GM18867 (cell line): ENCODE measurements around the gene SSBP4.
"Not testable (repeated sequence)": the region's sequence is repeated elsewhere in the genome, so short reads cannot be mapped to it uniquely, and the experiment has no call there.

ENCODE experiments used
- ATAC-seq: cut with Tn5 transposase; IDR thresholded peaks from one replicate; pipeline ENCODE4 v1.9.1; 2021; ENCODE audit warnings: mild to moderate bottlenecking, moderate library complexity; ENCODE audit not compliant: unreplicated experiment

Gene SSBP4

GRCh38 chr19:18392926-18393325 is 26.3 kb upstream of the SSBP4 start:
- no peak for ATAC-seq

GRCh38 chr19:18393836-18394235 is 25.4 kb upstream of the SSBP4 start:
- ATAC-seq, result no peak

GRCh38 chr19:18396471-18397241 is 22.5 kb upstream of the SSBP4 start:
- no peak for ATAC-seq

- peak; percentile 53 for ATAC-seq
Measured at GRCh38 chr19:18397242-18398202, 21.7 kb upstream of the SSBP4 start, which contains the start of gene LRRC25. Gene LRRC25, minus strand, starts transcription at chr19:18397622. Its CDS starts 659 bp downstream, at chr19:18396963.

- no peak for ATAC-seq
Measured at GRCh38 chr19:18399008-18399407, 20.2 kb upstream of the SSBP4 start.

GRCh38 chr19:18401580-18402112 is 17.6 kb upstream of the SSBP4 start:
- no peak for ATAC-seq

- not testable (repeated sequence) for ATAC-seq
Measured at GRCh38 chr19:18402455-18403248, 16.5 kb upstream of the SSBP4 start.

- not testable (repeated sequence) for ATAC-seq
Measured at GRCh38 chr19:18405754-18406153, 13.4 kb upstream of the SSBP4 start.

- ATAC-seq, result no peak
Measured at GRCh38 chr19:18406749-18407148, 12.4 kb upstream of the SSBP4 start.

GRCh38 chr19:18408053-18408476 is 11.1 kb upstream of the SSBP4 start:
- ATAC-seq, result peak; percentile 65

GRCh38 chr19:18412610-18413239 is 6.5 kb upstream of the SSBP4 start:
- ATAC-seq, result no peak

GRCh38 chr19:18414504-18415177 is 4.6 kb upstream of the SSBP4 start:
- ATAC-seq, result no peak

- ATAC-seq, result no peak
Measured at GRCh38 chr19:18415178-18415867, 3.9 kb upstream of the SSBP4 start.

- no peak for ATAC-seq
Measured at GRCh38 chr19:18416778-18417249, 2.4 kb upstream of the SSBP4 start.

- no peak for ATAC-seq
Measured at GRCh38 chr19:18417250-18418028, 1.8 kb upstream of the SSBP4 start.

GRCh38 chr19:18418029-18418482 is 1.1 kb upstream of the SSBP4 start:
- ATAC-seq, result no peak

GRCh38 chr19:18418483-18419194 is 559 bp upstream of the SSBP4 start:
- no peak for ATAC-seq
